ENCODE data around the gene ANTKMT. TPM values are rescaled to one million over a fixed set of nuclear protein-coding genes. Genes with fewer than 3 reads are reported as not detected.
"Not testable (repeated sequence)": the region's sequence is repeated elsewhere in the genome, so short reads cannot be mapped to it uniquely, and the experiment has no call there.

The ANTKMT gene
- total and polyA plus RNA-seq, 2 donors (not counting 1 experiment from before 2014, with no cell fraction given), result 4.5 to 31.5 TPM

DNA sequence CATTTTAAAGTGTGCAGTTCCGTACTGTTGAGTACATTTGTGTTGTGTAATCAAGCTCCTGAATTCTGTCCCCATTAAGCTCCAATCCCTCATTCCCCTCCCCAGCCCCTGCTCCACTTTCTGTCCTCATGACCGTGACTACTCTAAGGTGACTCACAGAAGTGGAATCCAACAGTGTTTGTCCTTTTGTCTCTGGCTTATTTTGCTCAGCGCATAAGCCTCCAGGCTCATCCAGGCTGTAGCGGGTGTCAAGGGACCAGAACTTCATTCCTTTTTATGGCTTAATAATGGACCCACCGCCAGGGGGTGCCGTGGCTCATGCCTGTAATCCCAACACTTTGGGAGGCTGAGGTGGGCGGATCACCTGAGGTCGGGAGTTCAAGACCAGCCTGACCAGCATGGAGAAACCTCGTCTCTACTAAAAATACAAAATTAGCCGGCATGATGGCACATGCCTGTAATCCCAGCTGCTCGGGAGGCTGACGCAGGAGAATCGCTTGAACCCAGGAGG is 8.2 kb upstream of the ANTKMT start:
- TF ChIP-seq, protein P1, sequence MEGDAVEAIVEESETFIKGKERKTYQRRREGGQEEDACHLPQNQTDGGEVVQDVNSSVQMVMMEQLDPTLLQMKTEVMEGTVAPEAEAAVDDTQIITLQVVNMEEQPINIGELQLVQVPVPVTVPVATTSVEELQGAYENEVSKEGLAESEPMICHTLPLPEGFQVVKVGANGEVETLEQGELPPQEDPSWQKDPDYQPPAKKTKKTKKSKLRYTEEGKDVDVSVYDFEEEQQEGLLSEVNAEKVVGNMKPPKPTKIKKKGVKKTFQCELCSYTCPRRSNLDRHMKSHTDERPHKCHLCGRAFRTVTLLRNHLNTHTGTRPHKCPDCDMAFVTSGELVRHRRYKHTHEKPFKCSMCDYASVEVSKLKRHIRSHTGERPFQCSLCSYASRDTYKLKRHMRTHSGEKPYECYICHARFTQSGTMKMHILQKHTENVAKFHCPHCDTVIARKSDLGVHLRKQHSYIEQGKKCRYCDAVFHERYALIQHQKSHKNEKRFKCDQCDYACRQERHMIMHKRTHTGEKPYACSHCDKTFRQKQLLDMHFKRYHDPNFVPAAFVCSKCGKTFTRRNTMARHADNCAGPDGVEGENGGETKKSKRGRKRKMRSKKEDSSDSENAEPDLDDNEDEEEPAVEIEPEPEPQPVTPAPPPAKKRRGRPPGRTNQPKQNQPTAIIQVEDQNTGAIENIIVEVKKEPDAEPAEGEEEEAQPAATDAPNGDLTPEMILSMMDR (conservative IDR thresholded peaks at IDR 0.05 in 1 of 2, IDR thresholded peaks at IDR 0.05 in 1 of 2; ENCODE audit: low read depth in 1 of 2, low read length in 2 of 2), result peak in 1 of 2 donors; percentile 36
- H3K9ac ChIP-seq (ENCODE audit: insufficient read depth, low read length); H2AFZ ChIP-seq (ENCODE audit: low read length); H3K36me3 ChIP-seq (ENCODE audit: control insufficient read depth, insufficient read depth, low read length); H3K79me2 ChIP-seq (ENCODE audit: control insufficient read depth, insufficient read depth, low read length); H3K4me3 ChIP-seq (replicated peaks in 1 of 4; ENCODE audit: control extremely low read depth in 1 of 4, insufficient read depth in 1 of 4, low read depth in 3 of 4, low read length in 4 of 4); H3K27me3 ChIP-seq (ENCODE audit: control insufficient read depth, insufficient read depth, low read length); H3K4me2 ChIP-seq (ENCODE audit: extremely low read depth, insufficient read depth, low read length); H3K9me3 ChIP-seq (ENCODE audit: control insufficient read depth, insufficient read depth, low read depth, low read length); H4K20me1 ChIP-seq (ENCODE audit: control insufficient read depth, extremely low read depth, insufficient read depth, low read length); H3K27ac ChIP-seq (ENCODE audit: insufficient read depth, low read length): not testable (repeated sequence)
- peak; percentile 89 to 93 for DNase-seq (ENCODE audit: low read depth in 2 of 2)
- peaks cover 13% of the 10 kb centered on the region for H3K4me1 ChIP-seq (ENCODE audit: control insufficient read depth, extremely low read depth, insufficient read depth, low read length)

DNA sequence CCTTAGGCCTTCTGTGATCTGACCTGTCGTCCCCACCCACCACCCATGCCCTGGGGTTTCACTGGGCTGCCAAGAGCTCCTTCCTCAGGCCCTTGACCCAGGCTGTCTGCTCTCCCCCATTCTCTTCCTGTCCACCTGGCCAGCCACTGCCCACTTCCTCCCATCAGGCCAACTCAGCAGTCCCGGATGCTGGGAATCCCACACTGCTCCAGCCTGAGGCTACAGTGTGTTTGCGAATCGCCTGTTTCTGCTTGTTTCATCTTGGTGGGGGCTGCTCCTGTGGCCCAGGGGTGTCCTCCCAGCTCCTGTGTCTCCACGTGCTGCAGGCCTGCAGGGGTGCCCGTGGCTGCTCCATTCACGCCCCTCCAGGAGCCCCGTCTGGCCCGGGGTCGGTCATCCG is 6.9 kb upstream of the ANTKMT start:
- Histone ChIP-seq H3K4me1 (ENCODE audit: control insufficient read depth, extremely low read depth, insufficient read depth, low read length) (peaks cover 14% of the 10 kb centered on the region), H3K4me2 (ENCODE audit: extremely low read depth, insufficient read depth, low read length) (no peak overlapping the region), H3K36me3 (ENCODE audit: control insufficient read depth, insufficient read depth, low read length) (no peaks in the 10 kb centered on the region), H3K79me2 (ENCODE audit: control insufficient read depth, insufficient read depth, low read length) (no peaks in the 10 kb centered on the region), H3K4me3 (replicated peaks in 1 of 4; ENCODE audit: control extremely low read depth in 1 of 4, insufficient read depth in 1 of 4, low read depth in 3 of 4, low read length in 4 of 4) (no peak overlapping the region), H2AFZ (ENCODE audit: low read length) (no peak overlapping the region), H3K27ac (ENCODE audit: insufficient read depth, low read length) (no peak overlapping the region), H4K20me1 (ENCODE audit: control insufficient read depth, extremely low read depth, insufficient read depth, low read length) (no peaks in the 10 kb centered on the region), H3K27me3 (ENCODE audit: control insufficient read depth, insufficient read depth, low read length) (no peaks in the 10 kb centered on the region), H3K9me3 (ENCODE audit: control insufficient read depth, insufficient read depth, low read depth, low read length) (no peaks in the 10 kb centered on the region), H3K9ac (ENCODE audit: insufficient read depth, low read length) (no peak overlapping the region)
- DNase-seq (ENCODE audit: low read depth in 2 of 2), result no peak
- TF ChIP-seq EZH2 (IDR thresholded peaks at IDR 0.05; ENCODE audit: low read length, missing control alignments), result no peak
- TF ChIP-seq, protein P1 (conservative IDR thresholded peaks at IDR 0.05 in 1 of 2, IDR thresholded peaks at IDR 0.05 in 1 of 2; ENCODE audit: low read depth in 1 of 2, low read length in 2 of 2), result no peak

DNA sequence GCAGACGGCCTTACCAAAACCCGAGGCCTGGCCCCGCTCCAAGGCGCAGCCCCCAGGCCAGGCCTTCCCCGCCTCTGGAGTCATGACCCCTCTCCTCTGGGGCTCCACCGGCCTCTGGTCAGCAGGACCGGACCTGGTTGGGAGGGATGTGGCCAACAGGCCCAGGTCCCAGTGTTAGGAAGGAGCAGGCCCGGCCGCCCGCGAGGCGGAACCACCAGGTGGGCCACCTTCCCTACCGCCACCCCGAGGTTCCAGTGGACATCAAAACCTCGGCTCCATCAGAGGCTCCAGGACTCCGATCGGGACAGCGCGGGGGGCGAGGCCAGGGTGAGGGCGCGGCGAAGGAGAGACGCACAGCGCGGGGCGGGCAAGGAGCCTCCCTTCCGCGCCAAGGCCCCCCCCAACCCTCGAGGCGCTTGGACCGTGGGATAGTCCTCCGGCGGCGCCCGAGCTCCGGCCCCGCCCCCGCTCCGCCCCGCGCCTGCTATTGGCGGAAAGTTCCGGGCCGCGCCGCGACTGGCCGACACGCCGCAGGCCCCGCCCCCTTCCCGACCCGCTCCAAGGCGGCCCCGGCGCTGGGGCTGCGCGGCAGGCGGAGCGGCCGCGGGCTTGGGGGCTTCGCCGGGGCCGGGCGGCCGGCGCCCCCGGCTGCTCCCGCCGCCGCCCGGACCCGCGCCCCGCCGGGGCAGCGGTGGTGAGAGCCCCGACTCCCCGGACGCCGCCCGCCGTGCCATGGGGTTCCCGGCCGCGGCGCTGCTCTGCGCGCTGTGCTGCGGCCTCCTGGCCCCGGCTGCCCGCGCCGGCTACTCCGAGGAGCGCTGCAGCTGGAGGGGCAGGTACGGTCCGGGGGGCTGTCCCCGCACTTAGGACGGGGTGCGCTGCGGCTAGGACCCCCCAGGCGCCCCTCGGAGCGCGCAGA is 6.1 kb upstream of the ANTKMT start, which contains the start of gene METRN:
Gene METRN (plus strand): TSS at position 561 of the 919 bp plus-strand sequence. CDS start 172 bp downstream, at position 733.
- DNase-seq (ENCODE audit: low read depth in 2 of 2), result peak; percentile 76 to 81

More for the DNA sequence above, 6.1 kb upstream of the ANTKMT start, which contains the start of gene METRN:
- TF ChIP-seq, protein P1 (conservative IDR thresholded peaks at IDR 0.05 in 1 of 2, IDR thresholded peaks at IDR 0.05 in 1 of 2; ENCODE audit: low read depth in 1 of 2, low read length in 2 of 2), result no peak
- no peak for TF ChIP-seq EZH2 (IDR thresholded peaks at IDR 0.05; ENCODE audit: low read length, missing control alignments)
- no peaks in the 10 kb centered on the region for H3K27me3 ChIP-seq (ENCODE audit: control insufficient read depth, insufficient read depth, low read length)
- peak within 1 kb of the TSS; percentile 27 to 64 (median 48) for H3K4me3 ChIP-seq (replicated peaks in 1 of 4; ENCODE audit: control extremely low read depth in 1 of 4, insufficient read depth in 1 of 4, low read depth in 3 of 4, low read length in 4 of 4)
- no peaks in the 10 kb centered on the region for H3K36me3 ChIP-seq (ENCODE audit: control insufficient read depth, insufficient read depth, low read length)
- H4K20me1 ChIP-seq (ENCODE audit: control insufficient read depth, extremely low read depth, insufficient read depth, low read length), result no peaks in the 10 kb centered on the region
- H3K79me2 ChIP-seq (ENCODE audit: control insufficient read depth, insufficient read depth, low read length), result no peaks in the 10 kb centered on the region
- H3K4me2 ChIP-seq (ENCODE audit: extremely low read depth, insufficient read depth, low read length), result peak within 1 kb of the TSS; percentile 80
- H3K9me3 ChIP-seq (ENCODE audit: control insufficient read depth, insufficient read depth, low read depth, low read length), result no peaks in the 10 kb centered on the region
- peaks cover 16% of the 10 kb centered on the region for H3K4me1 ChIP-seq (ENCODE audit: control insufficient read depth, extremely low read depth, insufficient read depth, low read length)
- peak within 1 kb of the TSS; percentile 23 for H3K9ac ChIP-seq (ENCODE audit: insufficient read depth, low read length)
- no peak within 1 kb of the TSS for H2AFZ ChIP-seq (ENCODE audit: low read length)
- H3K27ac ChIP-seq (ENCODE audit: insufficient read depth, low read length), result peak within 1 kb of the TSS; percentile 20

All from fibroblast of lung (primary cell).